LNCaP clone FGC (cell line): ENCODE results near the gene ITGAE.

Source experiments
- DNase-seq: peaks from one replicate; pipeline ENCODE4 v3.0.0-alpha.2; 2011; ENCODE audit warnings: low read depth
- H3K4me3 ChIP-seq: 2 replicates; pipeline ENCODE4 v1.5.1; 2011; ENCODE audit warnings: mild to moderate bottlenecking, low read depth, low read length, control low read depth
- TF ChIP-seq, protein P1 (sequence below): IDR thresholded peaks from 2 replicates; pipeline ENCODE4 v1.5.1; 2012; ENCODE audit warnings: mild to moderate bottlenecking; ENCODE audit not compliant: control insufficient read depth, insufficient read depth; ENCODE audit errors: extremely low read depth

Gene ITGAE, protein sequence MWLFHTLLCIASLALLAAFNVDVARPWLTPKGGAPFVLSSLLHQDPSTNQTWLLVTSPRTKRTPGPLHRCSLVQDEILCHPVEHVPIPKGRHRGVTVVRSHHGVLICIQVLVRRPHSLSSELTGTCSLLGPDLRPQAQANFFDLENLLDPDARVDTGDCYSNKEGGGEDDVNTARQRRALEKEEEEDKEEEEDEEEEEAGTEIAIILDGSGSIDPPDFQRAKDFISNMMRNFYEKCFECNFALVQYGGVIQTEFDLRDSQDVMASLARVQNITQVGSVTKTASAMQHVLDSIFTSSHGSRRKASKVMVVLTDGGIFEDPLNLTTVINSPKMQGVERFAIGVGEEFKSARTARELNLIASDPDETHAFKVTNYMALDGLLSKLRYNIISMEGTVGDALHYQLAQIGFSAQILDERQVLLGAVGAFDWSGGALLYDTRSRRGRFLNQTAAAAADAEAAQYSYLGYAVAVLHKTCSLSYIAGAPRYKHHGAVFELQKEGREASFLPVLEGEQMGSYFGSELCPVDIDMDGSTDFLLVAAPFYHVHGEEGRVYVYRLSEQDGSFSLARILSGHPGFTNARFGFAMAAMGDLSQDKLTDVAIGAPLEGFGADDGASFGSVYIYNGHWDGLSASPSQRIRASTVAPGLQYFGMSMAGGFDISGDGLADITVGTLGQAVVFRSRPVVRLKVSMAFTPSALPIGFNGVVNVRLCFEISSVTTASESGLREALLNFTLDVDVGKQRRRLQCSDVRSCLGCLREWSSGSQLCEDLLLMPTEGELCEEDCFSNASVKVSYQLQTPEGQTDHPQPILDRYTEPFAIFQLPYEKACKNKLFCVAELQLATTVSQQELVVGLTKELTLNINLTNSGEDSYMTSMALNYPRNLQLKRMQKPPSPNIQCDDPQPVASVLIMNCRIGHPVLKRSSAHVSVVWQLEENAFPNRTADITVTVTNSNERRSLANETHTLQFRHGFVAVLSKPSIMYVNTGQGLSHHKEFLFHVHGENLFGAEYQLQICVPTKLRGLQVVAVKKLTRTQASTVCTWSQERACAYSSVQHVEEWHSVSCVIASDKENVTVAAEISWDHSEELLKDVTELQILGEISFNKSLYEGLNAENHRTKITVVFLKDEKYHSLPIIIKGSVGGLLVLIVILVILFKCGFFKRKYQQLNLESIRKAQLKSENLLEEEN

DNA sequence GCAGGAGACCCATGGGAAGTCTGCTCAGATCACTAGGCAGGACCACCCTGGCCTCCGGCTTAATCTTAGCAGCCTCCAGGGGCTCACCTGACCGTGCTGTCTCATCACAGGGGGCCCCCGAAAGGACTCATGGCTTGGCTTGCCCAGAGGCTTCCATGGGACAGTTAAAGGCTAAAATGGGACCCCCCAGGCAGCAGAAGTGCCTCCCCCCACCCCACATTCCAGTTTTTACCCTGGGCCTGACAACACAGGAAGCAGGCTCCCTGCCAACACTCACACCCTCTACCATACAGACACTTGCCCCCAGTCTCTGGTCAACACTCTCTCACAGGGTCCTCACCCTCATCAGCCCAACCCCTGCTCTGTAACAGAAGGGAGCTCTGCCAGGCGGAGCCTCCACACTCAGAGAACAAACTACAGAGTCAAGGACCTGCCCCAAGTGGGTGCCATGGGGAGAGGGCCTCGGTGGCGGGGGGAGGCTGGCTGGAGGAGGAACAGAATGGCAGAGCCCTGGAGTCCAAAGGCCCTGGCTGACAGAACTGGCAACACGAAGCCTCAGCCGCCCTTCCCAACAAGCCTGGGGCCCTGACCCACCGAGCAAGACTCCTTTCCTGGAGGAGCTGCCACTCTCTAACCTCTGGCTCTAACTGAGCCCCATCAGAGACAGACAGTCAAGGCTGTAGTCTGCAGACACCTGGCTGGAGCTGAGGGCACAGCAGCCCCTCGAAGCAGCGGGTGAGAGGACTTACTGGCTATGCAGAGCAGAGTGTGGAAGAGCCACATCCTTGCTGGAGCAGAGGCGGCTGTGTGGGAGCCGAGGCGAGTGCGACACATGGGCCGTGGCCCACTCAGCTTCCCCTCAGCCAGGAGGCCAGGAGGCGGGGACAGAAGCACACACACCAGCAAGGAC, at the start of gene ITGAE:
TSS of gene ITGAE (minus strand) at position 827 of the 910 bp plus-strand sequence. CDS start at position 783, 44 bp downstream.
- no peak for DNase-seq
- TF ChIP-seq, protein P1, sequence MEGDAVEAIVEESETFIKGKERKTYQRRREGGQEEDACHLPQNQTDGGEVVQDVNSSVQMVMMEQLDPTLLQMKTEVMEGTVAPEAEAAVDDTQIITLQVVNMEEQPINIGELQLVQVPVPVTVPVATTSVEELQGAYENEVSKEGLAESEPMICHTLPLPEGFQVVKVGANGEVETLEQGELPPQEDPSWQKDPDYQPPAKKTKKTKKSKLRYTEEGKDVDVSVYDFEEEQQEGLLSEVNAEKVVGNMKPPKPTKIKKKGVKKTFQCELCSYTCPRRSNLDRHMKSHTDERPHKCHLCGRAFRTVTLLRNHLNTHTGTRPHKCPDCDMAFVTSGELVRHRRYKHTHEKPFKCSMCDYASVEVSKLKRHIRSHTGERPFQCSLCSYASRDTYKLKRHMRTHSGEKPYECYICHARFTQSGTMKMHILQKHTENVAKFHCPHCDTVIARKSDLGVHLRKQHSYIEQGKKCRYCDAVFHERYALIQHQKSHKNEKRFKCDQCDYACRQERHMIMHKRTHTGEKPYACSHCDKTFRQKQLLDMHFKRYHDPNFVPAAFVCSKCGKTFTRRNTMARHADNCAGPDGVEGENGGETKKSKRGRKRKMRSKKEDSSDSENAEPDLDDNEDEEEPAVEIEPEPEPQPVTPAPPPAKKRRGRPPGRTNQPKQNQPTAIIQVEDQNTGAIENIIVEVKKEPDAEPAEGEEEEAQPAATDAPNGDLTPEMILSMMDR: no peak
- H3K4me3 ChIP-seq: no peak within 1 kb of the TSS

DNA sequence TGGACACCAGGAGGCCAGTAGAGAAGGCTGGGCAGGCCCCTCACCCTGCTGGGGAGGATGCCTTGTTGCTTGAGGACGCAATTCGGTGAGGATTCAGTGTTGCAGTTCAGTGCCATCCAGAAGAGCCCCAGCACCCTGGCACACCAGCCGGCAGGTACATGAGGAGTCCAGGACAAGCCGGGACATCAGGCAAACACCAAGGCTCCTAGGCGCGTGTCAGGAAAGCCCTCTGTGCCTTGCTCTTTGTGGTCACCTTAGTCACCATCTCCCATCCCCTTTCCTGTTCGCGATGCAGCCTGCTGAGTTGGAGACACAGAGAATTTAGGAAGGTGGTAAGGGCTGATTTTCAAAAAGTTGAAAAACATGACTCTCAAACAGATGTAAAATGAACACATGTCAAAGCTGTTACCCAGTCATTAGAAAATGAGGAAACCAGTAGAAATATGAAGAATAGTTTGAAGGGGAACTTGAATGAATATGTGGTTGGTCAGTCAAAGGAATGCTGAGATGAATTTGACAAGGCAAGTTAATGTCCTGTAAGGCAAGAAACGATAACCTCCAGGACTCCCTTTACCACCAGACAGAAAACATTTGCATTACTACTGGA, 47.3 kb upstream of the ITGAE start:
- H3K4me3 ChIP-seq: no peak overlapping the region
- TF ChIP-seq, protein P1: no peak

DNA sequence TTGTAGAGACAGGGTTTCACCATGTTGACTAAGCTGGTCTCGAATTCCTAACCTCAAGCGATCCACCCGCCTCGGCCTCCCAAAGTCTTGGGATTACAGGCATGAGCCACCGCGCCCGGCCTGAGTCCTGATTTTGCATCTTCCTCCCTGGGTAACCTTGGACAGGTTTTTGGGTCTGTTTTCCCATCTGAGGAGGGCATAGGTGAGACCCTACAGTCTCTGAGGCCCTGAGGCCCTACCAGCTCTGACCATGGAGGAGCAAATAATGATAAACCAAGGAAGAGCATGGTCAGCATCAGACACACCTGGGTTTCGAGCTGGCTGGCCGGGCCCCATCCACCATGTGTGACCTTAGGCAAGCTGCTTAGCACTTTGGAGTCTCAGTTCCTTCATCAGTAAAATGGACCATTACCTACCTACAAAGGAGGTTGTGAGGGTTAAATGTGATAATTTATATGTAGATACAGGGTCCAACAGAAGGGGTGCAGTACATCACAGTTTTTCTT, 46.2 kb upstream of the ITGAE start:
- no peak for DNase-seq
- TF ChIP-seq, protein P1: no peak
- H3K4me3 ChIP-seq: no peak overlapping the region

More for the DNA sequence above, 47.3 kb upstream of the ITGAE start:
- DNase-seq: no peak

DNA sequence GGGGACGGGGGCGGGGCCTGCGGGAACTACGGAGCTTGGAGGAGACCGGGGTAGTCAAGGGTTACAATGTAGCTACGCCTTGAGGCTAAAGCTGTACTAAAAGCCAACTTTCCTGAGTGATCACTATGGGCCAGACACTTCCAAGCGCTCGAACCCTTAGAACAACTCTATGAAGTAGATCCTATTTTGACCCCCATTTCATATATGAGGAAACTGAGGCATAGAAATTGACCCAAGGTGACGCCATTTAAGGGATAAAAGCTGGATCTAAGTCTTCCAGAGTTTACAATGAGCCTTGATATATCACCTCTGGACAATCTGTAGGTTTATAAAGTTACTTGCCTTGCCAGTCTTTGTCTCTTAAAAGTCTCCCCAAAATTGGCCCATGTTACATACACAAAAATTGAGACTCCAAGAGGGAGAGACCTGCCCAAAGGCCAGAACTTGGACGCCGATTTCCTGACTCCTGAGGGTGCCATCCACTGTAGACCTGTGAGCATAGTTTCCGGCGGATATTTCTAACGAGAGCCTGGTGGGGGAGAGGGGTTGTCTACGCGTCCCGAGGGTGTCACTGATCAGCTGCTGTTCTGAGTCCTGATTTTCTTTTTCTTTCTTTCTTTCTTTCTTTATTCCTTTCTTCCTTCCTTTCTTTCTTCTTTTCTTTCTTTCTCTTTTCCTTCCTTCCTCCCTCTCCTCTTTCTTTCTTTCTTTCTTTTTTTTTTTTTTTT, 45.6 kb upstream of the ITGAE start:
- peak overlapping the region; percentile 93; the same call in 1 of the 2 replicates for H3K4me3 ChIP-seq
- no peak for DNase-seq
- TF ChIP-seq, protein P1: no peak

DNA sequence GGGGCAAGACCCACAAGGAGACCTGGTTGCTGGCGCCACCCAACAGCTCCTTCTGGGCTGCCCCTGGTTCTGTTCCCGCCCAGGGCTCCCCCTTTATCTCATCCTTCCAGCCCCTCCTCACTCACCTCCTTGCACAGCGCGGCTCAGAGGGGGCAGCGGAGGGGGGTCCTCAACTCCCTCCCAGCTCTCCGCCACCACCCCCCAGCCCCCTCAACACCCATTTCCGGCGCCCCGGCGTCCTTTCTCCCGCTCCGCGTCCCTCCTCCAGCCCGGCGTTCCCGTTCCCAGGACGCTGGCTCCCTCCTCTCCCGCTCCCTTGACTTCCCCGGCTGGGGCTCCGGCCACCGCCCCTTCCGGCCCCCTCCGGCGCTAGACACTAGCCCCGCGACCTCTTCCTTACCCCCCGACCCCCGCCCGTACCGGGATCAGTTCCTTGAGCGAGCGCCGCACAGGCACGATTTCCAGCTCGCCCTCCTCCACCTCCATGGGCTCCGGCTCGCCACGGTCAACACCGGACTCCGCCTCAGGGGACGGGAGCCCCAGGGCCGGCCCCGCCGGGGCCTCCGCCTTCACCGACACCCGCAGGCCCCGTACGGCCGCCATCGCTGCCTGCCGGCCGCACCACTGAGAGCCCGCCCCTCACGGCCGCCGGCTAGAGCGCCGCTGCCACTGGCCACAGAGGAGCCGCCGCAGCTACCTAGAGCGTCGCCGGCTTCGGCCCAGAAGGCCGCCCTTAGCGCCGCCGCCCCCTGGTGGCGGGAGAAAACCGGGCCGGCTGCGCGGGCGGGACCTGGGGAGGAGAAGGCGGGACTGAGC, 44.8 kb upstream of the ITGAE start, which contains the start of gene NCBP3:
TSS of gene NCBP3 (minus strand) at position 626 of the 816 bp plus-strand sequence. CDS start at position 603, 23 bp downstream.
- TF ChIP-seq, protein P1: peak; percentile 94
- H3K4me3 ChIP-seq: peak within 1 kb of the TSS; percentile 93
- DNase-seq: peak; percentile 63
